Retinal pigment epithelial cell (primary cell): ENCODE results near the gene CNTLN.
A peak's percentile ranks its signal among the peaks of the same experiment; 100 is the strongest.

ENCODE experiments used
- DNase-seq: peaks from one replicate; pipeline ENCODE4 v3.0.0-alpha.2; 2010; ENCODE audit warnings: low read depth
- H3K4me3 ChIP-seq: 2 replicates; pipeline ENCODE4 v1.5.1; 2011; ENCODE audit warnings: mild to moderate bottlenecking, low read length, control low read depth, moderate library complexity
- TF ChIP-seq, protein P1 (sequence below): conservative IDR thresholded peaks from 2 replicates; pipeline ENCODE4 v1.5.1; 2011; ENCODE audit warnings: low read depth, low read length, control low read depth, inconsistent platforms

Gene CNTLN

GRCh38 chr9:17528859-17529258 lies 394.0 kb downstream of the CNTLN start:
- TF ChIP-seq, protein P1, sequence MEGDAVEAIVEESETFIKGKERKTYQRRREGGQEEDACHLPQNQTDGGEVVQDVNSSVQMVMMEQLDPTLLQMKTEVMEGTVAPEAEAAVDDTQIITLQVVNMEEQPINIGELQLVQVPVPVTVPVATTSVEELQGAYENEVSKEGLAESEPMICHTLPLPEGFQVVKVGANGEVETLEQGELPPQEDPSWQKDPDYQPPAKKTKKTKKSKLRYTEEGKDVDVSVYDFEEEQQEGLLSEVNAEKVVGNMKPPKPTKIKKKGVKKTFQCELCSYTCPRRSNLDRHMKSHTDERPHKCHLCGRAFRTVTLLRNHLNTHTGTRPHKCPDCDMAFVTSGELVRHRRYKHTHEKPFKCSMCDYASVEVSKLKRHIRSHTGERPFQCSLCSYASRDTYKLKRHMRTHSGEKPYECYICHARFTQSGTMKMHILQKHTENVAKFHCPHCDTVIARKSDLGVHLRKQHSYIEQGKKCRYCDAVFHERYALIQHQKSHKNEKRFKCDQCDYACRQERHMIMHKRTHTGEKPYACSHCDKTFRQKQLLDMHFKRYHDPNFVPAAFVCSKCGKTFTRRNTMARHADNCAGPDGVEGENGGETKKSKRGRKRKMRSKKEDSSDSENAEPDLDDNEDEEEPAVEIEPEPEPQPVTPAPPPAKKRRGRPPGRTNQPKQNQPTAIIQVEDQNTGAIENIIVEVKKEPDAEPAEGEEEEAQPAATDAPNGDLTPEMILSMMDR: peak; percentile 29
- DNase-seq: no peak
- no peak overlapping the region for H3K4me3 ChIP-seq

DNA sequence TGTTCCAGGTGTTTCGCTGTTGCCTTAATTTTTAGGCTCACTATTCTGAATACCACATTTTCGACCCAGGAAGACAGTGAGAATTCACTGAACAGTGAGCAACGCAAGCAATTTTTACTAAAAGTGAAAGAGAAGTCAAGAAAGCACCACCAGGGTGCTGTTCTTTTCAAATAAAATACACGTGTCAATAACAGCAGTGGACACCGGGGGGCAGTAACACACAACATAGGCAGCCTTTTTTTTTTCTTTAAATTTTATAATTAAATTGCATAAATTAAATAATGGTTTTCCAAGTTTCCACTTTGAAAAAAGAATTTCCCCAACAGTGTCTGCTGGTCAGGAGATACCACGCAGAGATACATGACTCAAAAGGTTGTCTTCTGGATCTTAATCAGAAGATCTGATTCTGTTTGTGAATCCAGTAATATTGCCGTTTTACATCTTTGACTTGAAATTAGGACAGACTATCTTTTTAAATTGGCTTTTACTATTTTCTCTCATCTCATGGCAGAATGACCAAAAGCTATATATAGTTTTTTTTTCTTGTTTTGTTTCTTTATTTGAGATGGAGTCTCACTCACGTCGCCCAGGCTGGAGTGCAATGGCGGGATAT lies 396.9 kb downstream of the CNTLN start:
- H3K4me3 ChIP-seq: peak overlapping the region; percentile 38
- DNase-seq: peak; percentile 20
- TF ChIP-seq, protein P1: peak; percentile 70

- no peak overlapping the region for H3K4me3 ChIP-seq
- no peak for DNase-seq
- TF ChIP-seq, protein P1: no peak
Measured at GRCh38 chr9:17532461-17532860, 397.6 kb downstream of the CNTLN start.

GRCh38 chr9:17535176-17535575 lies 400.3 kb downstream of the CNTLN start:
- TF ChIP-seq, protein P1: no peak
- no peak overlapping the region for H3K4me3 ChIP-seq
- DNase-seq: no peak

DNA sequence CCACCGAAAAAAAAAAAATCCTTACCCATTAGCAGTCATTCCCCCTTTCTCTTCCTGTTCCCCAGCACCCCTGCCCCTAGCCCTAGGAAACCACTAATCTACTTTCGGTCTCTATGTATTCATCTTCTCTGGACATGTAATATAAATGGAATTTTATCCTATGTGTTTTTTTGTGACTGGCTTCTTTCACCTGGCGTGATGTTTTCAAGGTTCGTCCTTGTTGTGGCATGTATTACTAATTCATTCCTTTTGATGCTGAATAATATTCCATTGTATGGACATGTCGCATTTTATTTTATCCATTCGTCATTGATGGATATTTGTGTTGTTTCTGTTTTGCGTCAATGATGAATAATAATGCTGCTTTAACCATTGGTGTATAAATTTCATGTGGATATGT lies 401.2 kb downstream of the CNTLN start:
- no peak for DNase-seq
- H3K4me3 ChIP-seq: no peak overlapping the region
- TF ChIP-seq, protein P1: no peak

- TF ChIP-seq, protein P1: no peak
- no peak for DNase-seq
- no peak overlapping the region for H3K4me3 ChIP-seq
Measured at GRCh38 chr9:17551023-17551422, 416.2 kb downstream of the CNTLN start.
